Subcutaneous adipose tissue (tissue), 4 donors: Measurements from ENCODE around the gene CRYZ. TPM values are rescaled to one million over a fixed set of nuclear protein-coding genes. Genes with fewer than 3 reads are reported as not detected.

Experiments used
- total RNA-seq, 4 donors: library from RNA; depleted of rRNA; stranded (reverse); fragments of >200 nt; gene quantifications; one replicate each; pipeline ENCODE4 v1.1.0, GENCODE V29; 2016
- TF ChIP-seq, protein P1 (sequence below): fragments of 450-650 bp; IDR thresholded peaks from one replicate; pipeline ENCODE4 v1.5.1; 2016; ENCODE audit warnings: low read depth, mild to moderate bottlenecking, control low read depth, antibody characterized with exemption, moderate library complexity

Gene CRYZ
- total RNA-seq, 4 donors from 2014 or later = 21.6 to 40.3 (median 27.6) TPM

DNA sequence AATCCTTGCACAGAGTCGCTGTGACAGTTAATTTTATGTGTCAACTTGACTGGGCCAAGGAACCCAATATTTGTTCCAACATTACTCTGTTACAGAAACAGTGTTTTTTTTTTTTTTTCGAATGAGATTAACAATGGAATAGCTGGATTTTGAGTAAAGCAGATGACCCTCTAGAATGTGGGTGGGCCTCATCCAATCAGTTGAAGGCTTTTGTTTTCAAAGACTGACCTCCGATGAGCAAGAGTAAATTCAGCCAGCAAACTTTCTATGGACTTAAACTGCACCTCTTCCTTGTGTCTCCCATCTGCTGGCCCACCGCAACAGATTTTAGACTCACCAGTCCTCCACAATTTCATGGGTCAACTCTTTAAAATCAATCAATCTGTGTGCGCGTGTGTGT, 17.0 kb downstream of the CRYZ start:
- TF ChIP-seq, protein P1, sequence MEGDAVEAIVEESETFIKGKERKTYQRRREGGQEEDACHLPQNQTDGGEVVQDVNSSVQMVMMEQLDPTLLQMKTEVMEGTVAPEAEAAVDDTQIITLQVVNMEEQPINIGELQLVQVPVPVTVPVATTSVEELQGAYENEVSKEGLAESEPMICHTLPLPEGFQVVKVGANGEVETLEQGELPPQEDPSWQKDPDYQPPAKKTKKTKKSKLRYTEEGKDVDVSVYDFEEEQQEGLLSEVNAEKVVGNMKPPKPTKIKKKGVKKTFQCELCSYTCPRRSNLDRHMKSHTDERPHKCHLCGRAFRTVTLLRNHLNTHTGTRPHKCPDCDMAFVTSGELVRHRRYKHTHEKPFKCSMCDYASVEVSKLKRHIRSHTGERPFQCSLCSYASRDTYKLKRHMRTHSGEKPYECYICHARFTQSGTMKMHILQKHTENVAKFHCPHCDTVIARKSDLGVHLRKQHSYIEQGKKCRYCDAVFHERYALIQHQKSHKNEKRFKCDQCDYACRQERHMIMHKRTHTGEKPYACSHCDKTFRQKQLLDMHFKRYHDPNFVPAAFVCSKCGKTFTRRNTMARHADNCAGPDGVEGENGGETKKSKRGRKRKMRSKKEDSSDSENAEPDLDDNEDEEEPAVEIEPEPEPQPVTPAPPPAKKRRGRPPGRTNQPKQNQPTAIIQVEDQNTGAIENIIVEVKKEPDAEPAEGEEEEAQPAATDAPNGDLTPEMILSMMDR = no peak

DNA sequence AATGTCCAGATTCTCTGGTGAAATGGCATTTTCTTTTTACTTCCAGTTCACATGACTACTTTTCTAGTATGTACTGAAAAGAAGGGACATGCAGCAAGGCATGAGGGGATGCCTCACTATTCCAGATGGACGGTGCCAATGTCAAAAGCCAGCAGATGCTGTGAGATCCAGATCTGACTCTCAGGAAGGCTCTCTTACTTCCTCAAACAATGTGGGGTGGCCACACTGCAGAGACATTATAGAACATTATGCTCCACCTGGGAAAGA, 17.7 kb downstream of the CRYZ start:
- TF ChIP-seq, protein P1 = no peak

DNA sequence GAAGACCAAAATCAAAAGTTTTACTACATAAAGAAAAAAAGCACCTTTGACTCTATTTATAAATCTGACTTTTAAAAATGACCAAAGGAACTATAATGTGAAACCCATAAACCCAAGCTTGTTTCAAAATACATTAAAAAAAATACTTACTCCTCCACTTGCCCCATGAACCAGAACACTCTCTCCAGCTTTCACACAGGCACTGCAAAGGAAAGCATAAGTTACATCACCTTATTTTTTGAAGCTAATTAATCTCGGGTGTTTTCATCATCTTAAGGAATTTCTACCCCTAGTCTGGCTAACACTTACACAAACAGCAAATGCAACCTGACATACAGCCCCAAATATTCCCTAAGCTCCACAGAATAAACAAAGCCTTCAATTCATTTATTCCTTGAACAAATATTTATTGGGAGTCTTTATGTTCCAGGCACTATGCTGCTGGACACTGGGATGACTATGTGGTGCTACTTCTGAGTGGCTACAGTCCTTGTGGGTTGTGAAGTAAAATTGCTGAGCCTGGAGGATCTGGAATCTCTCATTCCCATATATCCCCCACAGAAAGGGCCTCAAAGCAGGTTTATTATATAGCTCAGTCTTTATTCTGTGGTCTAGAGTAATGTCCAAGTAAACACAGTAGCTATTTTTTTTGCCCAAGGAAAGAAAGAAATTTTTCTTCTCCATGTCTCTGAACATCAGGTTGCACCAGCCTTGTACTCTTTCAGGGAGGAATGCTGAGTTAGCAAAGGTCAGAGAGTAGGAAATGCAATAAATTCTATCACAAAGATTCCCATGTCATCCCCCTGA, 18.2 kb downstream of the CRYZ start:
- TF ChIP-seq, protein P1 = no peak

DNA sequence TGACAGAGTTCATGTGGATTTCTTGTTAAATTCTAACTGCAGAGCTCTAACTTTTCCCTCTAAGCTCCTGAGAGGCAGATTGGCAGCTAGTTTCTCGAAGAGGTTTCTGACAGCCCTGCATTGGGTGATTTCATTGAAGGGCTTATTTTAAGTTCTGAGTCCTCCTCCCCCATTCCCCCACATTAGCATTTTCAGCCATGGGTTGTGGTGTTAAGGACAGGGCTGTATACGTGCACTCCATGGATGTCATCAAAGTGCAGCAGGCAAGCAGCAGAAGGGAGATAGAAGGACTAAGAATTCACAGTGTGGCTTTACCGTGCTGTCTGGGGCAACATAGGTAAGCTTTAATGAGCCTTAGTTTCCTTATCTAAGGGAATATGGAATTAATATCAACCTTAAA, 19.0 kb downstream of the CRYZ start:
- TF ChIP-seq, protein P1 = no peak

DNA sequence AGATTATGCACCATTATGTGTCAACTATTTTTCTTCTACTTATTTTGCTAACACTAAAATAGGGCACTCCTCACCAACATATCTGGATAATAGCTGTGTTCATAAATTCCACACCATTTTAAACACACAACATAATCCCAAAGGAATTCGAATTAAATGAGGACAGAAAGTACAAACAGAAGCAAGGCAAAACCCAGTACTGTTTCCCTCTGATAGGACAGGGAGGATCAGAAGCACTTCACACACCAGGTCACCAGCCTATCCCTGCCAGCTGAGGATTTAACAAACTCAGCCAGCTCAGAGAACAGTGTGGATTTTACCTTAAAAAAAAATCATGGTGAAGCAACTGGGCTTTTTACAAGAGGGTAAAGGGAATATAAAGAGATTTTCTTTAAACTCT, 20.0 kb downstream of the CRYZ start:
- TF ChIP-seq, protein P1 = no peak

DNA sequence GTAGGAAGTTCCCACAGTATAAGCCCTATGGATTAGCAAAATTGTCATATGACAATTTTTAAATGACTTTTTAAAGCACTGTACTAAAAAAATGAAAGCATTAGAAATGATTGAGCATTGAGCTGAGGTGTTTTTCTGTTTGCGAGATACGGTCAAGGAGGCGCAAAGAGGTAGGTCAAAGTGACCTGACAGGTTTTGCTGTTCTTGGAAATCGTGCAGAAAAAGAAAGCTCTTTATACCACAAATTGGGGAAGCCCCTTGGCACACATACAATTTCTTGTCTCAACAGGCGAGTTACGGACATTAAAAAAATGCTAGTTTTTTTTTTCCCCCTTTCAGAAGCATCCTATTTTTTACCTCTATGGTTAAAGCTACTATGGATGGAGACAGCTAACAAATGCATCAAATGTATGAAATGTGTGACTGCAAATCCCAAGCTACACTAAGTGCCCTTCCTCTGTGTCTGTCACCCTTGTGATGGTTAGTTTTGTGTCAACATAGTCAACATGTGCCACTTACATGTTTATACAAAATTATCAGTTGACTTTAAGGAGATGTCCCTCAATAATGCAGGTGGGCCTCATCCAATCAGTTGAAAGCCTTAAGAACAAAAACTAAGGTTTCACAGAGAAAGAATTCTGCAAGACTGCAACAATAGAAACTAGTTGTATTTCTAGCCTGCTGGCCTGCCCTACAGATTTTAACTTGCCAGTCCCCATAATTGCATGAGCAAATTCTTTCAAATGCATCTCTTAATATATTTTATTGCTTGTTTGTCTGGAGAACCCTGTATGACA, 29.3 kb downstream of the CRYZ start:
- TF ChIP-seq, protein P1 = no peak

DNA sequence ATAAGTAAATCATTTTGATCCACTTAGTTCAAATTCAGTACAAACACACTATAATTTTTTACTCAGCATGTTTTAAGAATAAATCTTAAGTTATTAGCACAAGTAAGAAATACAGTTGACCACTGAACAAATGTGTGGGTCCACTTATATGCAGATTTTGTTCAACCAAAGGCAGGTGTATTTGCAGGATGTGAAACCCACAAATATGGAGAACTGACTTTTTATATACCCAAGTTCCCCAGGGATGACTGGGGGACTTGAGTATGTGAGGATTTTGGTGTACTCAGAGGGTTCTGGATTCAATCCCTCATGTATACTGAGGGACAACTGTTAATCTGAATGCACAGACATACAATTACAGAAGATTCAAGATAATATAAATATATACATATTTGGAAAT, 33.5 kb downstream of the CRYZ start:
- TF ChIP-seq, protein P1 = no peak
